Prostate gland (tissue), 2 donors: ENCODE measurements around the gene CCDC30.
"Not testable (repeated sequence)": the region's sequence is repeated elsewhere in the genome, so short reads cannot be mapped to it uniquely, and the experiment has no call there.

ENCODE experiments used
- POLR2A ChIP-seq: fragments of 450-650 bp; IDR thresholded peaks from one replicate; pipeline ENCODE4 v1.6.1; 2016; ENCODE audit warnings: antibody characterized with exemption, mild to moderate bottlenecking
- TF ChIP-seq, protein P1 (sequence below), 4 experiments: fragments of 200-600 bp in 2 of 4; fragments of 450-650 bp in 2 of 4; sonication (generic) in 2 of 4; IDR thresholded peaks; 1 replicate in 3 of 4; 2 replicates in 1 of 4; pipeline ENCODE4 v1.5.1; 2016 to 2019; ENCODE audit warnings: antibody characterized with exemption in 4 of 4, mild to moderate bottlenecking in 2 of 4, moderate library complexity in 2 of 4

DNA sequence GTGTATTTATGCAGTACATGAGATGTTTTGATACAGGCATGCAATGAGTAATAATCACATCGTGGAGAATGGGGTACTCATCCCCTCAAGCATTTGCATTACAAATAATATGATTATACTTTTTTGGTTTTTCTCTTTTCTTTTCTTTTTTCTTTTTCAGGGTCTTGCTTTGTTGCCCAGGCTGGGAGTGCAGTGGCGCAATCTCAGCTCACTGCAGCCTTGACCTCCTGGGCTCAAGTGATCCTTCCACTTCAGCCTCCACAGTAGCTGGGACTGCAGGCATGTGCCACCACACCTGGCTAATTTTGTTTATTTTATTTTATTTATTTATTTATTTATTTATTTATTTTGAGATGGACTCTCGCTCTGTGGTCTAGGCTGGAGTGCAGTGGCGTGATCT is 158.1 kb downstream of the CCDC30 start:
- TF ChIP-seq, protein P1, sequence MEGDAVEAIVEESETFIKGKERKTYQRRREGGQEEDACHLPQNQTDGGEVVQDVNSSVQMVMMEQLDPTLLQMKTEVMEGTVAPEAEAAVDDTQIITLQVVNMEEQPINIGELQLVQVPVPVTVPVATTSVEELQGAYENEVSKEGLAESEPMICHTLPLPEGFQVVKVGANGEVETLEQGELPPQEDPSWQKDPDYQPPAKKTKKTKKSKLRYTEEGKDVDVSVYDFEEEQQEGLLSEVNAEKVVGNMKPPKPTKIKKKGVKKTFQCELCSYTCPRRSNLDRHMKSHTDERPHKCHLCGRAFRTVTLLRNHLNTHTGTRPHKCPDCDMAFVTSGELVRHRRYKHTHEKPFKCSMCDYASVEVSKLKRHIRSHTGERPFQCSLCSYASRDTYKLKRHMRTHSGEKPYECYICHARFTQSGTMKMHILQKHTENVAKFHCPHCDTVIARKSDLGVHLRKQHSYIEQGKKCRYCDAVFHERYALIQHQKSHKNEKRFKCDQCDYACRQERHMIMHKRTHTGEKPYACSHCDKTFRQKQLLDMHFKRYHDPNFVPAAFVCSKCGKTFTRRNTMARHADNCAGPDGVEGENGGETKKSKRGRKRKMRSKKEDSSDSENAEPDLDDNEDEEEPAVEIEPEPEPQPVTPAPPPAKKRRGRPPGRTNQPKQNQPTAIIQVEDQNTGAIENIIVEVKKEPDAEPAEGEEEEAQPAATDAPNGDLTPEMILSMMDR (IDR thresholded peaks at IDR 0.05) = not testable (repeated sequence)
- TF ChIP-seq POLR2A = not testable (repeated sequence)
